Common myeloid progenitor, CD34-positive (primary cell): ENCODE measurements around the gene FOXJ3.

ENCODE experiments used
- CTCF ChIA-PET: fragments of 350-600 bp; sonication (Branson Sonifier 250); formaldehyde crosslinking; loops from one replicate; lab custom pipeline; 2021; ENCODE audit warnings: antibody characterized with exemption; lab: Charles Lee
- POLR2A ChIA-PET: fragments of 350-600 bp; sonication (Branson Sonifier 250); formaldehyde crosslinking; loops from one replicate; lab custom pipeline; 2021; ENCODE audit warnings: antibody characterized with exemption; lab: Charles Lee
- DNase-seq, 3 donors: peaks; one replicate each; pipeline versions ENCODE4 v3.0.0 to v3.0.0-alpha.2; 2013
- H3K27ac ChIP-seq, 2 experiments: 1 replicate in 1 of 2; 2 replicates in 1 of 2; pipeline ENCODE4 v1.7.0; 2013; ENCODE audit warnings: inconsistent platforms in 2 of 2, low read length in 2 of 2, mild to moderate bottlenecking in 2 of 2, low read depth in 1 of 2, moderate library complexity in 1 of 2; ENCODE audit not compliant: severe bottlenecking in 2 of 2, insufficient read depth in 1 of 2, poor library complexity in 1 of 2
- H3K27me3 ChIP-seq, 5 experiments: replicated peaks in 2 of 5; 1 replicate in 3 of 5; 2 replicates in 2 of 5; pipeline versions ENCODE4 v1.6.1 to v1.7.0; 2013; ENCODE audit warnings: low read length in 4 of 5, mild to moderate bottlenecking in 2 of 5, moderate library complexity in 2 of 5, inconsistent platforms in 1 of 5; ENCODE audit not compliant: insufficient read depth in 5 of 5, control insufficient read depth in 4 of 5
- H3K36me3 ChIP-seq, 4 experiments: 1 replicate in 2 of 4; 2 replicates in 2 of 4; pipeline versions ENCODE4 v1.6.1 to v1.7.0; 2013; ENCODE audit warnings: low read length in 3 of 4, control low read depth in 1 of 4, mild to moderate bottlenecking in 1 of 4; ENCODE audit not compliant: control insufficient read depth in 4 of 4, insufficient read depth in 4 of 4
- H3K4me1 ChIP-seq, 4 experiments: 1 replicate in 3 of 4; 2 replicates in 1 of 4; pipeline versions ENCODE4 v1.6.1 to v1.7.1; 2013; ENCODE audit warnings: low read length in 3 of 4, mild to moderate bottlenecking in 3 of 4, control low read depth in 1 of 4, inconsistent platforms in 1 of 4, moderate library complexity in 1 of 4; ENCODE audit not compliant: control insufficient read depth in 4 of 4, insufficient read depth in 4 of 4; ENCODE audit errors: control extremely low read depth in 1 of 4
- H3K4me3 ChIP-seq, 7 experiments: 1 replicate in 4 of 7; 2 replicates in 3 of 7; pipeline versions ENCODE4 v1.5.1 to v1.7.0; 2013; ENCODE audit warnings: mild to moderate bottlenecking in 7 of 7, low read length in 6 of 7, moderate library complexity in 6 of 7, inconsistent platforms in 2 of 7, low read depth in 2 of 7, control low read depth in 1 of 7; ENCODE audit not compliant: insufficient read depth in 4 of 7, control insufficient read depth in 1 of 7; ENCODE audit errors: extremely low read depth in 1 of 7
- H3K9me3 ChIP-seq, 5 experiments: 1 replicate in 4 of 5; 2 replicates in 1 of 5; pipeline versions ENCODE4 v1.6.1 to v1.7.1; 2013; ENCODE audit warnings: low read length in 4 of 5, mild to moderate bottlenecking in 2 of 5, inconsistent platforms in 1 of 5, low read depth in 1 of 5, moderate library complexity in 1 of 5; ENCODE audit not compliant: control insufficient read depth in 4 of 5, insufficient read depth in 2 of 5; ENCODE audit errors: control extremely low read depth in 1 of 5
- WGBS: methylation state at CpG from one replicate; pipeline ENCODE4 v1.1.5; 2013; ENCODE audit not compliant: insufficient coverage; 5-methylcytosine and 5-hydroxymethylcytosine counted together

The FOXJ3 gene

GRCh38 chr1:42279055-42279454 is 56.0 kb downstream of the FOXJ3 start:
- POLR2A ChIA-PET = no interaction called here
- H3K4me1 ChIP-seq = no peaks in the 10 kb centered on the region
- H3K36me3 ChIP-seq = peaks cover 2 to 16% (median 10%) of the 10 kb centered on the region in 4 experiments
- no peak for DNase-seq
- H3K9me3 ChIP-seq = no peaks in the 10 kb centered on the region
- 100% methylated on average over 2 of the region's 2 CpGs for WGBS
- no peak overlapping the region for H3K4me3 ChIP-seq
- CTCF ChIA-PET = no interaction called here
- H3K27ac ChIP-seq = no peak overlapping the region
- no peaks in the 10 kb centered on the region for H3K27me3 ChIP-seq

GRCh38 chr1:42272920-42273319 is 62.1 kb downstream of the FOXJ3 start:
- ChIA-PET CTCF (interaction anchor here (1.8 kb wide), 1 partner anchor 13 kb away, joined by 5 read pairs; no protein-coding TSS in a partner anchor), POLR2A (no interaction called here)
- whole genome bisulfite sequencing = no CpG with 5 or more reads among the region's 1 CpG
- Histone ChIP-seq H3K27me3 (no peaks in the 10 kb centered on the region), H3K4me1 (peaks cover 0 to 5% (median 1%) of the 10 kb centered on the region in 4 experiments), H3K9me3 (peaks cover 0 to 5% (median 0%) of the 10 kb centered on the region in 5 experiments), H3K27ac (no peak overlapping the region), H3K36me3 (peaks cover 2 to 16% (median 12%) of the 10 kb centered on the region in 4 experiments), H3K4me3 (no peak overlapping the region)
- DNase-seq = peak in 1 of 3 donors; percentile 26

GRCh38 chr1:42267904-42268303 is 67.1 kb downstream of the FOXJ3 start:
- Histone ChIP-seq H3K36me3 (peaks cover 2 to 20% (median 5%) of the 10 kb centered on the region in 4 experiments), H3K27me3 (no peaks in the 10 kb centered on the region), H3K4me3 (no peak overlapping the region), H3K4me1 (peaks cover 0 to 22% (median 5%) of the 10 kb centered on the region in 4 experiments), H3K9me3 (peaks cover 0 to 5% (median 0%) of the 10 kb centered on the region in 5 experiments), H3K27ac (no peak overlapping the region)
- DNase-seq = no peak
- ChIA-PET POLR2A (no interaction called here), CTCF (no interaction called here)

GRCh38 chr1:42266253-42267135 is 68.5 kb downstream of the FOXJ3 start:
- POLR2A ChIA-PET = no interaction called here
- no peak for DNase-seq
- WGBS = 90% methylated on average over 2 of the region's 4 CpGs
- Histone ChIP-seq H3K4me1 (peaks cover 0 to 18% (median 5%) of the 10 kb centered on the region in 4 experiments), H3K9me3 (peaks cover 0 to 5% (median 0%) of the 10 kb centered on the region in 5 experiments), H3K4me3 (no peak overlapping the region), H3K36me3 (peaks cover 2 to 24% (median 9%) of the 10 kb centered on the region in 4 experiments), H3K27me3 (no peaks in the 10 kb centered on the region), H3K27ac (no peak overlapping the region)
- CTCF ChIA-PET = interaction anchor here (0.9 to 1.7 kb wide), 2 partner anchors 8 to 9 kb away, joined by 3 read pairs; no protein-coding TSS in a partner anchor

DNA sequence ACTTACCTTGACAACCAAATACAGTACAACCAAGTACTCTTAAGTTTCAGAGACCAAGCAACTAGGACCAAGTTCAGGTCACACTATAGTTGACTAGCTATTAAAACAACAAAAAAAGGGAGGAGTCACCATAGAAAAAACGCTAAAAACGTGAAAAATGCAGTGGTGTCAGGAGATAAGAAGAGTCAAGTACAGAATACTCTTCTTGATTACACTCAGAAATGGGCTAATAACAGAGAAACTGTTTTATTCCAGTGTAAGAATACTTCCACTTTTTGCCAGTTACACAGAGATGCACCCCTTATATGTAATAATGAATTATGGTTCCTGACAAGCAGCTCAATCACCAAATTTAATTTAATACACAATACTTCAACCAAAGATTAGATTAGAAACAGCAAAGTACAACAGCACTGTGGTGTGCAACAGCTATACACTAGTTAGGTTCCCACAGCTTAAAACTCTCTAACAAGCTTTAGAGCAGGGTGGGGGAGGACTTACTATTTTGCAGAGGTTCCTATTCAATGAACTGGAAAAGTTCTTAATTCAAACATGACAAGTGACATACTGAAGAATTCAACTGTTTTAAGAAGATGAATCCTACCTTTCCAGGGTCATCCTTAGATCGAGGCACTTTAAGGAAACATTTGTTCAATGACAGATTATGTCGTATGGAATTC is 70.4 kb downstream of the FOXJ3 start:
- DNase-seq = peak in 2 of 3 donors; percentile 40 to 58
- POLR2A ChIA-PET = no interaction called here
- Histone ChIP-seq H3K27me3 (no peaks in the 10 kb centered on the region), H3K27ac (no peak overlapping the region), H3K4me3 (no peak overlapping the region), H3K4me1 (peaks cover 0 to 30% (median 10%) of the 10 kb centered on the region in 4 experiments), H3K9me3 (peaks cover 0 to 5% (median 0%) of the 10 kb centered on the region in 5 experiments), H3K36me3 (peaks cover 0 to 28% (median 10%) of the 10 kb centered on the region in 4 experiments)
- CTCF ChIA-PET = interaction anchor here (1.7 to 2.0 kb wide), 2 partner anchors 24 to 28 kb away, joined by 4 read pairs; no protein-coding TSS in a partner anchor
- 60% methylated on average over 1 of the region's 4 CpGs for WGBS

DNA sequence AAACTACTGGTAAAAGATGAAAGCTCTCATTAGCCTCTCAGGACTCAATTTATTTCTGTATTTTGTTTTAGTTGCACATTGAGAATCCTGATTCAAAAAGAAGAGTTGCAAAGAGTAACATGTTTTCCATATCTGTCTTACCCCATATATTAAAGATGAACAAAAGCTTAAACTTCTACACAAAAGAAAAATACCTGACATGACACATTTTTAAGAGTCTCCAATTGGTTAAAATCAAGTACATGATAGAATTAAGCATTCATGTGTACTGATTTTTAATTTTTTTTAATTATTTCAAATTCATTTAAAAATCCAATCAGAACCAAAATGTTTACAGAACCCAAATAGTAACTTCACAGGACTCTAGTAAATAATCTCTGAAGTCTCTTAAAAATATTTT is 72.0 kb downstream of the FOXJ3 start:
- Histone ChIP-seq H3K4me3 (no peak overlapping the region), H3K4me1 (peaks cover 0 to 39% (median 14%) of the 10 kb centered on the region in 4 experiments), H3K9me3 (no peaks in the 10 kb centered on the region), H3K27ac (no peak overlapping the region), H3K27me3 (no peaks in the 10 kb centered on the region), H3K36me3 (peaks cover 0 to 28% (median 7%) of the 10 kb centered on the region in 4 experiments)
- CTCF ChIA-PET = interaction anchor here (0.9 kb wide), 2 partner anchors 12 to 90 kb away, joined by 3 read pairs; no protein-coding TSS in a partner anchor
- POLR2A ChIA-PET = no interaction called here
- DNase-seq = no peak
